C4-2B (cell line): ENCODE measurements around the gene NAV1.

Experiments
- ZFX ChIP-seq: fragments of 450-650 bp; IDR thresholded peaks from 2 replicates; pipeline ENCODE4 v1.6.1; 2017
- TF ChIP-seq, protein P1 (sequence below): fragments of 450-650 bp; conservative IDR thresholded peaks from 2 replicates; pipeline ENCODE4 v1.5.1; 2017; ENCODE audit warnings: mild to moderate bottlenecking

GRCh38 chr1:201551877-201552731 lies 13.2 kb downstream of the NAV1 start:
- TF ChIP-seq, protein P1, sequence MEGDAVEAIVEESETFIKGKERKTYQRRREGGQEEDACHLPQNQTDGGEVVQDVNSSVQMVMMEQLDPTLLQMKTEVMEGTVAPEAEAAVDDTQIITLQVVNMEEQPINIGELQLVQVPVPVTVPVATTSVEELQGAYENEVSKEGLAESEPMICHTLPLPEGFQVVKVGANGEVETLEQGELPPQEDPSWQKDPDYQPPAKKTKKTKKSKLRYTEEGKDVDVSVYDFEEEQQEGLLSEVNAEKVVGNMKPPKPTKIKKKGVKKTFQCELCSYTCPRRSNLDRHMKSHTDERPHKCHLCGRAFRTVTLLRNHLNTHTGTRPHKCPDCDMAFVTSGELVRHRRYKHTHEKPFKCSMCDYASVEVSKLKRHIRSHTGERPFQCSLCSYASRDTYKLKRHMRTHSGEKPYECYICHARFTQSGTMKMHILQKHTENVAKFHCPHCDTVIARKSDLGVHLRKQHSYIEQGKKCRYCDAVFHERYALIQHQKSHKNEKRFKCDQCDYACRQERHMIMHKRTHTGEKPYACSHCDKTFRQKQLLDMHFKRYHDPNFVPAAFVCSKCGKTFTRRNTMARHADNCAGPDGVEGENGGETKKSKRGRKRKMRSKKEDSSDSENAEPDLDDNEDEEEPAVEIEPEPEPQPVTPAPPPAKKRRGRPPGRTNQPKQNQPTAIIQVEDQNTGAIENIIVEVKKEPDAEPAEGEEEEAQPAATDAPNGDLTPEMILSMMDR: no peak
- TF ChIP-seq ZFX: no peak
